GM23338 (cell line): ENCODE data around the gene DDX39B. TPM values are rescaled to one million over a fixed set of nuclear protein-coding genes. Genes with fewer than 3 reads are reported as not detected.

ENCODE experiments used
- ATAC-seq: fragments of 200-7000 bp; cut with Tn5 transposase; 3 replicates; pipeline ENCODE4 v1.9.1; 2020
- DNase-seq: peaks from one replicate; pipeline ENCODE4 v3.0.0-alpha.2; 2015; ENCODE audit warnings: low spot score
- H2AFZ ChIP-seq: fragments of 200-600 bp; sonication (generic); 2 replicates; pipeline ENCODE4 v1.8.0; 2016; ENCODE audit warnings: antibody characterized with exemption, mild to moderate bottlenecking, moderate library complexity
- H3F3A ChIP-seq: fragments of 200-600 bp; sonication (generic); replicated peaks from 2 replicates; pipeline ENCODE4 v1.8.0; 2017; ENCODE audit warnings: antibody characterized with exemption, mixed run types, low read depth
- H3K27ac ChIP-seq: fragments of 200-600 bp; sonication (generic); 2 replicates; pipeline ENCODE4 v1.6.1; 2016; ENCODE audit warnings: low read depth
- H3K27me3 ChIP-seq: fragments of 200-600 bp; sonication (generic); 2 replicates; pipeline ENCODE4 v1.8.0; 2016; ENCODE audit warnings: mild to moderate bottlenecking, mixed run types, moderate library complexity; ENCODE audit not compliant: insufficient read depth
- H3K36me3 ChIP-seq: fragments of 200-600 bp; sonication (generic); 2 replicates; pipeline ENCODE4 v1.8.0; 2016; ENCODE audit warnings: mild to moderate bottlenecking; ENCODE audit not compliant: insufficient read depth
- H3K4me1 ChIP-seq: fragments of 200-600 bp; sonication (generic); 2 replicates; pipeline ENCODE4 v1.8.0; 2016; ENCODE audit warnings: mild to moderate bottlenecking, moderate library complexity; ENCODE audit not compliant: insufficient read depth
- H3K4me2 ChIP-seq: fragments of 200-600 bp; sonication (generic); 2 replicates; pipeline ENCODE4 v1.7.1; 2017; ENCODE audit warnings: mixed run types
- H3K4me3 ChIP-seq: fragments of 200-600 bp; sonication (generic); 2 replicates; pipeline ENCODE4 v1.6.1; 2016; ENCODE audit warnings: mixed run types
- H3K79me2 ChIP-seq: fragments of 200-600 bp; sonication (generic); replicated peaks from 2 replicates; pipeline ENCODE4 v1.8.0; 2017; ENCODE audit warnings: mild to moderate bottlenecking; ENCODE audit not compliant: insufficient read depth
- H3K9me2 ChIP-seq: fragments of 200-600 bp; sonication (generic); 2 replicates; pipeline ENCODE4 v1.8.0; 2017; ENCODE audit not compliant: insufficient read depth
- H4K20me1 ChIP-seq: fragments of 200-600 bp; sonication (generic); replicated peaks from 2 replicates; pipeline ENCODE4 v1.8.0; 2017; ENCODE audit warnings: mild to moderate bottlenecking; ENCODE audit not compliant: insufficient read depth
- H3K27ac Mint-ChIP-seq: 2 replicates; pipeline ENCODE4 v1.8.0; 2020; ENCODE audit warnings: inconsistent platforms, mild to moderate bottlenecking, moderate library complexity, mixed read lengths
- H3K27me3 Mint-ChIP-seq: 3 replicates; pipeline ENCODE4 v1.8.0; 2022; ENCODE audit warnings: low read depth, mild to moderate bottlenecking, moderate library complexity, mixed read lengths, inconsistent platforms; ENCODE audit not compliant: insufficient read depth, poor library complexity
- H3K36me3 Mint-ChIP-seq: 3 replicates; pipeline ENCODE4 v1.8.0; 2021; ENCODE audit warnings: low read depth, mild to moderate bottlenecking, inconsistent platforms, moderate library complexity, mixed read lengths
- H3K4me1 Mint-ChIP-seq: 3 replicates; pipeline ENCODE4 v1.8.0; 2020; ENCODE audit warnings: mild to moderate bottlenecking, inconsistent platforms, mixed read lengths
- H3K4me3 Mint-ChIP-seq: 3 replicates; pipeline ENCODE4 v1.8.0; 2021; ENCODE audit warnings: moderate library complexity, mild to moderate bottlenecking, inconsistent platforms, mixed read lengths
- H3K9me3 Mint-ChIP-seq: 3 replicates; pipeline ENCODE4 v1.8.0; 2020; ENCODE audit warnings: moderate library complexity, mild to moderate bottlenecking, inconsistent platforms, mixed read lengths
- CREB1 ChIP-seq: fragments of 250-450 bp; sonication (Bioruptor Pico); IDR thresholded peaks from 2 replicates; pipeline ENCODE4 v1.5.0; 2020; ENCODE audit warnings: low read depth, mild to moderate bottlenecking, moderate library complexity
- EZH2phosphoT487 ChIP-seq: fragments of 200-600 bp; sonication (generic); IDR thresholded peaks from one replicate; pipeline ENCODE4 v1.8.1; 2018; ENCODE audit warnings: antibody characterized with exemption; ENCODE audit not compliant: unreplicated experiment
- JUNB ChIP-seq: IDR thresholded peaks from one replicate; pipeline ENCODE4 v1.6.1; 2016; ENCODE audit warnings: antibody characterized with exemption; ENCODE audit not compliant: unreplicated experiment
- NANOG ChIP-seq: IDR thresholded peaks from 2 replicates; pipeline ENCODE4 v1.6.1; 2016; ENCODE audit warnings: antibody characterized with exemption, borderline replicate concordance
- POLR2AphosphoS5 ChIP-seq: IDR thresholded peaks from 2 replicates; pipeline ENCODE4 v1.6.1; 2016; ENCODE audit warnings: antibody characterized with exemption, low read depth
- ZNF114 ChIP-seq: fragments of 250-450 bp; sonication (Bioruptor Pico); IDR thresholded peaks from 2 replicates; pipeline ENCODE4 v1.5.0; 2020; ENCODE audit warnings: mild to moderate bottlenecking, moderate library complexity
- polyA plus RNA-seq: library from polyadenylated mRNA; unstranded; fragments of >200 nt; fragmentation: Nextera tagmentation; extraction: Ambion mirVana; gene quantifications from 2 replicates; pipeline ENCODE4 v1.2.1, GENCODE V29; 2016
- total RNA-seq: library from RNA; depleted of rRNA; stranded (reverse); fragments of >200 nt; shearing (Covaris generic); gene quantifications from 2 replicates; pipeline ENCODE4 v1.2.3, GENCODE V29; 2014
- TF ChIP-seq, protein P1 (sequence below), 2 experiments: fragments of 200-600 bp in 1 of 2; sonication (generic) in 1 of 2; conservative IDR thresholded peaks; 2 replicates each; pipeline versions ENCODE4 v1.5.1 to v1.6.1; 2016 to 2017; ENCODE audit warnings: antibody characterized with exemption in 2 of 2, low read depth in 2 of 2, mild to moderate bottlenecking in 2 of 2, moderate library complexity in 1 of 2
- TF ChIP-seq, protein P2 (sequence below): fragments of 250-450 bp; sonication (Bioruptor Pico); IDR thresholded peaks from 2 replicates; pipeline ENCODE4 v1.5.0; 2020; ENCODE audit warnings: mild to moderate bottlenecking, moderate library complexity
- TF ChIP-seq, protein P3 (sequence below): IDR thresholded peaks from one replicate; pipeline ENCODE4 v1.6.1; 2018; ENCODE audit warnings: antibody characterized with exemption; ENCODE audit not compliant: unreplicated experiment

DDX39B gene
- total and polyA plus RNA-seq, 2 experiments from 2014 or later = 341 to 849 TPM

DNA sequence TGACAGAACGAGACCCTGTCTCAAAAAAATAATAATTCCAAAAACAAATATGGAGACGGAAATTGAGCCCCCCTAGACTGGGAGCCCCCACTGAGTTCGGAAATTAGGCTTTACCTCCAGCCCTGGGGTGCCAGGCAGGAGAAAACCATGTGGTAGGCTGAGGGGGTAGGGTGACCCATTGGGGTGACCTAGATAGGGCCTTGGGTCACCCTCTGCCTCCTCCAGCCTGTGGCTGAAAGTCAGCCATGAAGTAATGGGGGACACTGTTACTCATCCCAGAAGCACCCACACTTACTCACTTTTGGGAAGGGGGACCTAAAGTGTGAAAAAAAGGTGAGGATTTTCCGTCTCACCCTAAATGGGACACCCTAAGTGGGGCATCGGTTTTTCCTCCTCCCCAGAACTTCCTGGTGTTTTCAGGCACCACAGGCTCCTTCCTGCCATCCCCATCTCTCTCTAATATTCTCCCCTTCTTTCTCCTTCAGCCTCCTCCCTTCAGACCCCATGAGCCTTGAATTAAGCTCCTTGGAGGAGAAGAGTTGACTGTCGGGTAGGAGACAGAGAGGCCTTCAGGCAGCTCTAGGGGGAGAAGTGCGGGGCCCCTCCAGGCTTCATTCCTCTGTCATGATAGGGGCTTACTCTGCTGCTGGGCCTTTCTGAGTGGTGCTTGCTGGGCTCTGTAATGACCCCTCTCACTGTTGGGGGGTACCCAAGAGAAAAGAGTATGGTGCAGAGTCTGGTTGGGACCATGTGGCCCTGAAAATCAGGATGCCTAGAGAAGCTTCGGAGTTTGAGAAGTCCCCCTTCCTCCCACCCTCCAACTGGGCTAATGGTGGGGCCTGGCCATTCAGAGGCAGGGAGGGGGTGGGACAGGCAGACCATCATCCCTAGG is 38.0 kb upstream of the DDX39B start:
- no peak for ATAC-seq
- peak overlapping the region; percentile 96 for H3K4me2 ChIP-seq
- no peak for DNase-seq

More for the DNA sequence above, 38.0 kb upstream of the DDX39B start:
- H3K9me2 ChIP-seq = no peaks in the 10 kb centered on the region
- H3K4me1 Mint-ChIP-seq = peaks cover 21% of the 10 kb centered on the region
- H4K20me1 ChIP-seq = no peaks in the 10 kb centered on the region
- no peaks in the 10 kb centered on the region for H3K36me3 ChIP-seq
- no peak overlapping the region for H3K27ac Mint-ChIP-seq
- H3F3A ChIP-seq = no peaks in the 10 kb centered on the region
- H3K4me1 ChIP-seq = peaks cover 4% of the 10 kb centered on the region; the same call in 1 of the 2 replicates
- peak overlapping the region; percentile 99 for H2AFZ ChIP-seq
- H3K36me3 Mint-ChIP-seq = no peaks in the 10 kb centered on the region
- TF ChIP-seq POLR2AphosphoS5 (no peak), JUNB (no peak), ZNF114 (CRISPR knock-in tag) (no peak), EZH2phosphoT487 (no peak), NANOG (no peak), CREB1 (CRISPR knock-in tag) (no peak)
- TF ChIP-seq, protein P1, sequence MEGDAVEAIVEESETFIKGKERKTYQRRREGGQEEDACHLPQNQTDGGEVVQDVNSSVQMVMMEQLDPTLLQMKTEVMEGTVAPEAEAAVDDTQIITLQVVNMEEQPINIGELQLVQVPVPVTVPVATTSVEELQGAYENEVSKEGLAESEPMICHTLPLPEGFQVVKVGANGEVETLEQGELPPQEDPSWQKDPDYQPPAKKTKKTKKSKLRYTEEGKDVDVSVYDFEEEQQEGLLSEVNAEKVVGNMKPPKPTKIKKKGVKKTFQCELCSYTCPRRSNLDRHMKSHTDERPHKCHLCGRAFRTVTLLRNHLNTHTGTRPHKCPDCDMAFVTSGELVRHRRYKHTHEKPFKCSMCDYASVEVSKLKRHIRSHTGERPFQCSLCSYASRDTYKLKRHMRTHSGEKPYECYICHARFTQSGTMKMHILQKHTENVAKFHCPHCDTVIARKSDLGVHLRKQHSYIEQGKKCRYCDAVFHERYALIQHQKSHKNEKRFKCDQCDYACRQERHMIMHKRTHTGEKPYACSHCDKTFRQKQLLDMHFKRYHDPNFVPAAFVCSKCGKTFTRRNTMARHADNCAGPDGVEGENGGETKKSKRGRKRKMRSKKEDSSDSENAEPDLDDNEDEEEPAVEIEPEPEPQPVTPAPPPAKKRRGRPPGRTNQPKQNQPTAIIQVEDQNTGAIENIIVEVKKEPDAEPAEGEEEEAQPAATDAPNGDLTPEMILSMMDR (conservative IDR thresholded peaks at IDR 0.05; ENCODE audit: low read depth in 2 of 2) = no peak
- TF ChIP-seq, protein P2, sequence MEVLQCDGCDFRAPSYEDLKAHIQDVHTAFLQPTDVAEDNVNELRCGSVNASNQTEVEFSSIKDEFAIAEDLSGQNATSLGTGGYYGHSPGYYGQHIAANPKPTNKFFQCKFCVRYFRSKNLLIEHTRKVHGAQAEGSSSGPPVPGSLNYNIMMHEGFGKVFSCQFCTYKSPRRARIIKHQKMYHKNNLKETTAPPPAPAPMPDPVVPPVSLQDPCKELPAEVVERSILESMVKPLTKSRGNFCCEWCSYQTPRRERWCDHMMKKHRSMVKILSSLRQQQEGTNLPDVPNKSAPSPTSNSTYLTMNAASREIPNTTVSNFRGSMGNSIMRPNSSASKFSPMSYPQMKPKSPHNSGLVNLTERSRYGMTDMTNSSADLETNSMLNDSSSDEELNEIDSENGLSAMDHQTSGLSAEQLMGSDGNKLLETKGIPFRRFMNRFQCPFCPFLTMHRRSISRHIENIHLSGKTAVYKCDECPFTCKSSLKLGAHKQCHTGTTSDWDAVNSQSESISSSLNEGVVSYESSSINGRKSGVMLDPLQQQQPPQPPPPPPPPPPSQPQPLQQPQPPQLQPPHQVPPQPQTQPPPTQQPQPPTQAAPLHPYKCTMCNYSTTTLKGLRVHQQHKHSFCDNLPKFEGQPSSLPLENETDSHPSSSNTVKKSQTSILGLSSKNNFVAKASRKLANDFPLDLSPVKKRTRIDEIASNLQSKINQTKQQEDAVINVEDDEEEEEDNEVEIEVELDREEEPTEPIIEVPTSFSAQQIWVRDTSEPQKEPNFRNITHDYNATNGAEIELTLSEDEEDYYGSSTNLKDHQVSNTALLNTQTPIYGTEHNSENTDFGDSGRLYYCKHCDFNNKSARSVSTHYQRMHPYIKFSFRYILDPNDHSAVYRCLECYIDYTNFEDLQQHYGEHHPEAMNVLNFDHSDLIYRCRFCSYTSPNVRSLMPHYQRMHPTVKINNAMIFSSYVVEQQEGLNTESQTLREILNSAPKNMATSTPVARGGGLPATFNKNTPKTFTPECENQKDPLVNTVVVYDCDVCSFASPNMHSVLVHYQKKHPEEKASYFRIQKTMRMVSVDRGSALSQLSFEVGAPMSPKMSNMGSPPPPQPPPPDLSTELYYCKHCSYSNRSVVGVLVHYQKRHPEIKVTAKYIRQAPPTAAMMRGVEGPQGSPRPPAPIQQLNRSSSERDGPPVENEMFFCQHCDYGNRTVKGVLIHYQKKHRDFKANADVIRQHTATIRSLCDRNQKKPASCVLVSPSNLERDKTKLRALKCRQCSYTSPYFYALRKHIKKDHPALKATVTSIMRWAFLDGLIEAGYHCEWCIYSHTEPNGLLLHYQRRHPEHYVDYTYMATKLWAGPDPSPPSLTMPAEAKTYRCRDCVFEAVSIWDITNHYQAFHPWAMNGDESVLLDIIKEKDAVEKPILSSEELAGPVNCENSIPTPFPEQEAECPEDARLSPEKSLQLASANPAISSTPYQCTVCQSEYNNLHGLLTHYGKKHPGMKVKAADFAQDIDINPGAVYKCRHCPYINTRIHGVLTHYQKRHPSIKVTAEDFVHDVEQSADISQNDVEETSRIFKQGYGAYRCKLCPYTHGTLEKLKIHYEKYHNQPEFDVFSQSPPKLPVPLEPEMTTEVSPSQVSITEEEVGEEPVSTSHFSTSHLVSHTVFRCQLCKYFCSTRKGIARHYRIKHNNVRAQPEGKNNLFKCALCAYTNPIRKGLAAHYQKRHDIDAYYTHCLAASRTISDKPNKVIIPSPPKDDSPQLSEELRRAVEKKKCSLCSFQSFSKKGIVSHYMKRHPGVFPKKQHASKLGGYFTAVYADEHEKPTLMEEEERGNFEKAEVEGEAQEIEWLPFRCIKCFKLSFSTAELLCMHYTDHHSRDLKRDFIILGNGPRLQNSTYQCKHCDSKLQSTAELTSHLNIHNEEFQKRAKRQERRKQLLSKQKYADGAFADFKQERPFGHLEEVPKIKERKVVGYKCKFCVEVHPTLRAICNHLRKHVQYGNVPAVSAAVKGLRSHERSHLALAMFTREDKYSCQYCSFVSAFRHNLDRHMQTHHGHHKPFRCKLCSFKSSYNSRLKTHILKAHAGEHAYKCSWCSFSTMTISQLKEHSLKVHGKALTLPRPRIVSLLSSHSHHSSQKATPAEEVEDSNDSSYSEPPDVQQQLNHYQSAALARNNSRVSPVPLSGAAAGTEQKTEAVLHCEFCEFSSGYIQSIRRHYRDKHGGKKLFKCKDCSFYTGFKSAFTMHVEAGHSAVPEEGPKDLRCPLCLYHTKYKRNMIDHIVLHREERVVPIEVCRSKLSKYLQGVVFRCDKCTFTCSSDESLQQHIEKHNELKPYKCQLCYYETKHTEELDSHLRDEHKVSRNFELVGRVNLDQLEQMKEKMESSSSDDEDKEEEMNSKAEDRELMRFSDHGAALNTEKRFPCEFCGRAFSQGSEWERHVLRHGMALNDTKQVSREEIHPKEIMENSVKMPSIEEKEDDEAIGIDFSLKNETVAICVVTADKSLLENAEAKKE (CRISPR knock-in tag) = no peak
- TF ChIP-seq, protein P3, sequence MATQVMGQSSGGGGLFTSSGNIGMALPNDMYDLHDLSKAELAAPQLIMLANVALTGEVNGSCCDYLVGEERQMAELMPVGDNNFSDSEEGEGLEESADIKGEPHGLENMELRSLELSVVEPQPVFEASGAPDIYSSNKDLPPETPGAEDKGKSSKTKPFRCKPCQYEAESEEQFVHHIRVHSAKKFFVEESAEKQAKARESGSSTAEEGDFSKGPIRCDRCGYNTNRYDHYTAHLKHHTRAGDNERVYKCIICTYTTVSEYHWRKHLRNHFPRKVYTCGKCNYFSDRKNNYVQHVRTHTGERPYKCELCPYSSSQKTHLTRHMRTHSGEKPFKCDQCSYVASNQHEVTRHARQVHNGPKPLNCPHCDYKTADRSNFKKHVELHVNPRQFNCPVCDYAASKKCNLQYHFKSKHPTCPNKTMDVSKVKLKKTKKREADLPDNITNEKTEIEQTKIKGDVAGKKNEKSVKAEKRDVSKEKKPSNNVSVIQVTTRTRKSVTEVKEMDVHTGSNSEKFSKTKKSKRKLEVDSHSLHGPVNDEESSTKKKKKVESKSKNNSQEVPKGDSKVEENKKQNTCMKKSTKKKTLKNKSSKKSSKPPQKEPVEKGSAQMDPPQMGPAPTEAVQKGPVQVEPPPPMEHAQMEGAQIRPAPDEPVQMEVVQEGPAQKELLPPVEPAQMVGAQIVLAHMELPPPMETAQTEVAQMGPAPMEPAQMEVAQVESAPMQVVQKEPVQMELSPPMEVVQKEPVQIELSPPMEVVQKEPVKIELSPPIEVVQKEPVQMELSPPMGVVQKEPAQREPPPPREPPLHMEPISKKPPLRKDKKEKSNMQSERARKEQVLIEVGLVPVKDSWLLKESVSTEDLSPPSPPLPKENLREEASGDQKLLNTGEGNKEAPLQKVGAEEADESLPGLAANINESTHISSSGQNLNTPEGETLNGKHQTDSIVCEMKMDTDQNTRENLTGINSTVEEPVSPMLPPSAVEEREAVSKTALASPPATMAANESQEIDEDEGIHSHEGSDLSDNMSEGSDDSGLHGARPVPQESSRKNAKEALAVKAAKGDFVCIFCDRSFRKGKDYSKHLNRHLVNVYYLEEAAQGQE = no peak
- no peak overlapping the region for H3K27ac ChIP-seq
- peaks cover 41% of the 10 kb centered on the region for H3K27me3 Mint-ChIP-seq
- peak overlapping the region; percentile 95 for H3K4me3 ChIP-seq
- H3K9me3 Mint-ChIP-seq = peaks cover 3% of the 10 kb centered on the region; the same call in 2 of the 3 replicates
- peaks cover 20% of the 10 kb centered on the region for H3K27me3 ChIP-seq
- H3K79me2 ChIP-seq = no peaks in the 10 kb centered on the region
- peak overlapping the region; percentile 95 for H3K4me3 Mint-ChIP-seq
